Endothelial cell of umbilical vein (primary cell): ENCODE results near the gene AACS. TPM values are rescaled to one million over a fixed set of nuclear protein-coding genes. Genes with fewer than 3 reads are reported as not detected.
A peak's percentile ranks its signal among the peaks of the same experiment; 100 is the strongest.

ENCODE experiments used
- BruUV-seq: library from RNA; stranded (reverse); fragments of 400-500 nt; replicated peaks from 2 replicates; lab custom pipeline; 2021; lab: Mats Ljungman, UMichigan
- CTCF ChIA-PET: fragments of 300-600, 350-600 bp; sonication (Branson Sonifier 250); formaldehyde crosslinking; loops from one replicate; lab custom pipeline; 2021; ENCODE audit warnings: antibody characterized with exemption, inconsistent platforms; lab: Charles Lee
- POLR2A ChIA-PET: fragments of 300-600, 350-600 bp; sonication (Branson Sonifier 250); formaldehyde crosslinking; loops from one replicate; lab custom pipeline; 2021; ENCODE audit warnings: antibody characterized with exemption, inconsistent platforms; lab: Charles Lee
- DNase-seq: peaks from one replicate; pipeline ENCODE4 v3.0.0-alpha.2; 2011; ENCODE audit warnings: low read depth, low spot score
- FAIRE-seq: peaks from 2 replicates; lab custom pipeline; 2011; peaks lifted over from hg19 to GRCh38; lab: Jason Lieb, UNC
- H2AFZ ChIP-seq: 2 replicates; pipeline ENCODE4 v1.6.0; 2012; ENCODE audit warnings: low read depth, low read length, control low read depth, inconsistent platforms
- H3K27ac ChIP-seq: 2 replicates; pipeline ENCODE4 v1.5.1; 2011; ENCODE audit warnings: low read depth, mild to moderate bottlenecking, control low read depth, low read length, moderate library complexity; ENCODE audit not compliant: insufficient read depth
- H3K27me3 ChIP-seq, 2 experiments: 2 replicates each; pipeline versions ENCODE4 v1.6.0 to v1.6.1; 2011; ENCODE audit warnings: low read length in 2 of 2, mixed read lengths in 1 of 2; ENCODE audit not compliant: control insufficient read depth in 2 of 2, insufficient read depth in 2 of 2
- H3K36me3 ChIP-seq, 2 experiments: 2 replicates in 1 of 2; 3 replicates in 1 of 2; pipeline ENCODE4 v1.5.1; 2011; ENCODE audit warnings: low read length in 2 of 2, mild to moderate bottlenecking in 1 of 2, moderate library complexity in 1 of 2; ENCODE audit not compliant: control insufficient read depth in 2 of 2, insufficient read depth in 2 of 2; ENCODE audit errors: extremely low read depth in 1 of 2
- H3K4me1 ChIP-seq: 3 replicates; pipeline ENCODE4 v1.5.1; 2011; ENCODE audit warnings: mild to moderate bottlenecking, low read length; ENCODE audit not compliant: control insufficient read depth, insufficient read depth; ENCODE audit errors: extremely low read depth
- H3K4me2 ChIP-seq: 2 replicates; pipeline ENCODE4 v1.6.1; 2011; ENCODE audit warnings: low read length, control low read depth, mixed read lengths; ENCODE audit not compliant: insufficient read depth
- H3K4me3 ChIP-seq, 3 experiments: fragments of 200-600 bp in 1 of 3; sonication (generic), shearing (Covaris generic) in 1 of 3; replicated peaks in 1 of 3; 2 replicates each; pipeline ENCODE4 v1.5.1; 2011 to 2016; ENCODE audit warnings: control low read depth in 3 of 3, low read length in 3 of 3, mild to moderate bottlenecking in 2 of 3, inconsistent platforms in 1 of 3, low read depth in 1 of 3, moderate library complexity in 1 of 3; ENCODE audit not compliant: insufficient read depth in 1 of 3
- H3K79me2 ChIP-seq: 2 replicates; pipeline ENCODE4 v1.6.0; 2012; ENCODE audit warnings: low read length, inconsistent platforms; ENCODE audit not compliant: control insufficient read depth, insufficient read depth
- H3K9ac ChIP-seq: replicated peaks from 2 replicates; pipeline ENCODE3; 2011; ENCODE audit warnings: low read length, control low read depth; ENCODE audit not compliant: insufficient read depth; ENCODE audit errors: extremely low read depth
- H3K9me1 ChIP-seq: replicated peaks from 3 replicates; pipeline ENCODE4 v1.6.0; 2011; ENCODE audit warnings: mild to moderate bottlenecking, low read length; ENCODE audit not compliant: control insufficient read depth, insufficient read depth; ENCODE audit errors: extremely low read depth
- H3K9me3 ChIP-seq: replicated peaks from 2 replicates; pipeline ENCODE4 v1.5.1; 2012; ENCODE audit warnings: low read length, inconsistent platforms; ENCODE audit not compliant: control insufficient read depth, insufficient read depth
- H4K20me1 ChIP-seq: replicated peaks from 2 replicates; pipeline ENCODE3; 2011; ENCODE audit warnings: mild to moderate bottlenecking, low read length; ENCODE audit not compliant: control insufficient read depth, insufficient read depth; ENCODE audit errors: extremely low read depth
- EZH2 ChIP-seq: IDR thresholded peaks from 2 replicates; pipeline ENCODE4 v1.6.1; 2012; ENCODE audit warnings: borderline replicate concordance, low read depth, mild to moderate bottlenecking, moderate library complexity, low read length, inconsistent platforms; ENCODE audit not compliant: severe bottlenecking
- FOS ChIP-seq: IDR thresholded peaks from 2 replicates; pipeline ENCODE4 v1.6.1; 2011; ENCODE audit warnings: mild to moderate bottlenecking, low read length, moderate library complexity, borderline replicate concordance; ENCODE audit not compliant: insufficient read depth
- GATA2 ChIP-seq: IDR thresholded peaks from 2 replicates; pipeline ENCODE4 v1.7.0; 2011; ENCODE audit warnings: low read depth, mild to moderate bottlenecking, moderate library complexity, mixed read lengths, low read length; ENCODE audit not compliant: insufficient read length, insufficient read depth
- JUN ChIP-seq: IDR thresholded peaks from 2 replicates; pipeline ENCODE4 v1.6.1; 2011; ENCODE audit warnings: borderline replicate concordance, low read depth; ENCODE audit not compliant: insufficient read length, insufficient read depth
- MAX ChIP-seq: IDR thresholded peaks from 2 replicates; pipeline ENCODE4 v1.6.1; 2011; ENCODE audit not compliant: insufficient read depth, insufficient read length
- MYC ChIP-seq: IDR thresholded peaks from one replicate; pipeline ENCODE4 v1.6.1; 2011; ENCODE audit warnings: mild to moderate bottlenecking, low read depth, low read length
- POLR2A ChIP-seq: IDR thresholded peaks from 2 replicates; pipeline ENCODE4 v1.6.1; 2012; ENCODE audit warnings: low read depth, mild to moderate bottlenecking, control low read depth, low read length
- POLR2AphosphoS5 ChIP-seq: IDR thresholded peaks from 2 replicates; pipeline ENCODE4 v1.6.1; 2012; ENCODE audit warnings: low read depth, mild to moderate bottlenecking, control low read depth, low read length, moderate library complexity; ENCODE audit not compliant: insufficient read depth
- dilution Hi-C: fragments of 300-500 bp; cut with MboI; formaldehyde crosslinking; loops from one replicate; pipeline ENCODE4 v1.15.0; 2019; ENCODE audit warnings: low sequenced_read_pairs; ENCODE audit not compliant: extremely low pct_ligation_motif_present
- intact Hi-C: fragments of 100-400 bp; cut with micrococcal nuclease; formaldehyde crosslinking; loops from one replicate; pipeline ENCODE4 v1.10.0; 2022
- polyA plus RNA-seq, 4 experiments: library from polyadenylated mRNA; depleted of rRNA in 3 of 4; stranded (reverse) in 3 of 4; unstranded in 1 of 4; fragments of >200 nt; gene quantifications; 2 replicates each; pipeline versions ENCODE4 v1.2.1 to v1.2.3, GENCODE V29; 2011 to 2012; ENCODE audit warnings: missing spikeins in 1 of 4
- total RNA-seq: library from RNA; stranded (reverse); gene quantifications from 2 replicates; pipeline ENCODE4 v1.2.3, GENCODE V29; 2021
- TF ChIP-seq, protein P1 (sequence below), 2 donors: IDR thresholded peaks; 1 replicate in 1 of 2; 2 replicates in 1 of 2; pipeline ENCODE4 v1.5.1; 2011; ENCODE audit warnings: low read length in 2 of 2, mild to moderate bottlenecking in 2 of 2, moderate library complexity in 2 of 2, control low read depth in 1 of 2, inconsistent platforms in 1 of 2, low read depth in 1 of 2; ENCODE audit not compliant: insufficient read depth in 1 of 2; ENCODE audit errors: extremely low read depth in 1 of 2

AACS gene
- total and polyA plus RNA-seq, 2 donors (not counting 3 experiments of a cell fraction or from before 2014, with no cell fraction given), result 34.7 to 40.3 TPM

GRCh38 chr12:125143491-125143890 lies 78.3 kb downstream of the AACS start:
- peak; percentile 38 for DNase-seq
- no peak overlapping the region for H2AFZ ChIP-seq

More at GRCh38 chr12:125143491-125143890, 78.3 kb downstream of the AACS start:
- H3K27ac ChIP-seq, result no peak overlapping the region
- H3K36me3 ChIP-seq, result no peaks in the 10 kb centered on the region
- H3K4me1 ChIP-seq, result peaks cover 8% of the 10 kb centered on the region
- intact Hi-C loops, result no loop called here
- ChIA-PET POLR2A (no interaction called here), CTCF (no interaction called here)
- H3K4me2 ChIP-seq, result no peak overlapping the region
- no peaks in the 10 kb centered on the region for H4K20me1 ChIP-seq
- dilution Hi-C loops, result no loop called here
- no peaks in the 10 kb centered on the region for H3K79me2 ChIP-seq
- no TSS peak for BruUV-seq
- no peak for TF ChIP-seq MYC
- no peak for TF ChIP-seq JUN
- TF ChIP-seq GATA2, result no peak
- no peak for TF ChIP-seq MAX
- TF ChIP-seq, protein P1, sequence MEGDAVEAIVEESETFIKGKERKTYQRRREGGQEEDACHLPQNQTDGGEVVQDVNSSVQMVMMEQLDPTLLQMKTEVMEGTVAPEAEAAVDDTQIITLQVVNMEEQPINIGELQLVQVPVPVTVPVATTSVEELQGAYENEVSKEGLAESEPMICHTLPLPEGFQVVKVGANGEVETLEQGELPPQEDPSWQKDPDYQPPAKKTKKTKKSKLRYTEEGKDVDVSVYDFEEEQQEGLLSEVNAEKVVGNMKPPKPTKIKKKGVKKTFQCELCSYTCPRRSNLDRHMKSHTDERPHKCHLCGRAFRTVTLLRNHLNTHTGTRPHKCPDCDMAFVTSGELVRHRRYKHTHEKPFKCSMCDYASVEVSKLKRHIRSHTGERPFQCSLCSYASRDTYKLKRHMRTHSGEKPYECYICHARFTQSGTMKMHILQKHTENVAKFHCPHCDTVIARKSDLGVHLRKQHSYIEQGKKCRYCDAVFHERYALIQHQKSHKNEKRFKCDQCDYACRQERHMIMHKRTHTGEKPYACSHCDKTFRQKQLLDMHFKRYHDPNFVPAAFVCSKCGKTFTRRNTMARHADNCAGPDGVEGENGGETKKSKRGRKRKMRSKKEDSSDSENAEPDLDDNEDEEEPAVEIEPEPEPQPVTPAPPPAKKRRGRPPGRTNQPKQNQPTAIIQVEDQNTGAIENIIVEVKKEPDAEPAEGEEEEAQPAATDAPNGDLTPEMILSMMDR (IDR thresholded peaks at IDR 0.05; ENCODE audit: extremely low read depth in 1 of 2, insufficient read depth in 1 of 2, low read depth in 1 of 2, low read length in 2 of 2), result no peak
- no peak for TF ChIP-seq EZH2
- TF ChIP-seq POLR2AphosphoS5, result no peak
- no peak for TF ChIP-seq FOS
- TF ChIP-seq POLR2A, result no peak
- no peak overlapping the region for H3K9ac ChIP-seq
- no peaks in the 10 kb centered on the region for H3K9me3 ChIP-seq
- no peaks in the 10 kb centered on the region for H3K27me3 ChIP-seq
- FAIRE-seq, result peak; percentile 79
- no peak overlapping the region for H3K4me3 ChIP-seq
- no peaks in the 10 kb centered on the region for H3K9me1 ChIP-seq
